Astrocyte of the hippocampus (primary cell): ENCODE results near the gene SHC4.
"Not testable (repeated sequence)": the region's sequence is repeated elsewhere in the genome, so short reads cannot be mapped to it uniquely, and the experiment has no call there.

Experiments used
- DNase-seq: peaks from one replicate; pipeline ENCODE4 v3.0.0; 2011; ENCODE audit warnings: low read depth, low spot score

The SHC4 gene

GRCh38 chr15:48924528-48925393, 39.0 kb downstream of the SHC4 start:
- DNase-seq, result peak; percentile 36

GRCh38 chr15:48922046-48922445, 41.7 kb downstream of the SHC4 start:
- no peak for DNase-seq

- no peak for DNase-seq
Observed at GRCh38 chr15:48916721-48917120, 47.0 kb downstream of the SHC4 start.

GRCh38 chr15:48915861-48916260, 47.9 kb downstream of the SHC4 start:
- no peak for DNase-seq

- DNase-seq, result no peak
Observed at GRCh38 chr15:48914717-48915116, 49.0 kb downstream of the SHC4 start.

- peak; percentile 7 for DNase-seq
Observed at GRCh38 chr15:48913141-48913540, 50.6 kb downstream of the SHC4 start.

- not testable (repeated sequence) for DNase-seq
Observed at GRCh38 chr15:48910554-48910953, 53.2 kb downstream of the SHC4 start.

- not testable (repeated sequence) for DNase-seq
Observed at GRCh38 chr15:48909313-48909712, 54.4 kb downstream of the SHC4 start.

GRCh38 chr15:48905847-48906246, 57.9 kb downstream of the SHC4 start:
- DNase-seq, result no peak

GRCh38 chr15:48905216-48905615, 58.5 kb downstream of the SHC4 start:
- DNase-seq, result no peak

GRCh38 chr15:48904758-48905157, 59.0 kb downstream of the SHC4 start:
- no peak for DNase-seq

GRCh38 chr15:48899793-48900192, 63.9 kb downstream of the SHC4 start:
- DNase-seq, result no peak

GRCh38 chr15:48898446-48898845, 65.3 kb downstream of the SHC4 start:
- no peak for DNase-seq

- no peak for DNase-seq
Observed at GRCh38 chr15:48898032-48898431, 65.7 kb downstream of the SHC4 start.

- peak; percentile 62 for DNase-seq
Observed at GRCh38 chr15:48896869-48897814, 66.6 kb downstream of the SHC4 start.

GRCh38 chr15:48893311-48893710, 70.4 kb downstream of the SHC4 start:
- DNase-seq, result no peak

GRCh38 chr15:48891232-48891765, 72.4 kb downstream of the SHC4 start:
- no peak for DNase-seq

- no peak for DNase-seq
Observed at GRCh38 chr15:48890375-48890972, 73.2 kb downstream of the SHC4 start.

GRCh38 chr15:48889925-48890324, 73.8 kb downstream of the SHC4 start:
- no peak for DNase-seq

GRCh38 chr15:48888836-48889235, 74.9 kb downstream of the SHC4 start:
- peak; percentile 4 for DNase-seq

GRCh38 chr15:48888191-48888590, 75.5 kb downstream of the SHC4 start:
- DNase-seq, result no peak

- no peak for DNase-seq
Observed at GRCh38 chr15:48887144-48887543, 76.6 kb downstream of the SHC4 start.
